Measurements from ENCODE around the gene SLC25A1. TPM values are rescaled to one million over a fixed set of nuclear protein-coding genes. Genes with fewer than 3 reads are reported as not detected.

The SLC25A1 gene
- total and polyA plus RNA-seq, 2 donors, result 24.6 to 65.0 TPM

DNA sequence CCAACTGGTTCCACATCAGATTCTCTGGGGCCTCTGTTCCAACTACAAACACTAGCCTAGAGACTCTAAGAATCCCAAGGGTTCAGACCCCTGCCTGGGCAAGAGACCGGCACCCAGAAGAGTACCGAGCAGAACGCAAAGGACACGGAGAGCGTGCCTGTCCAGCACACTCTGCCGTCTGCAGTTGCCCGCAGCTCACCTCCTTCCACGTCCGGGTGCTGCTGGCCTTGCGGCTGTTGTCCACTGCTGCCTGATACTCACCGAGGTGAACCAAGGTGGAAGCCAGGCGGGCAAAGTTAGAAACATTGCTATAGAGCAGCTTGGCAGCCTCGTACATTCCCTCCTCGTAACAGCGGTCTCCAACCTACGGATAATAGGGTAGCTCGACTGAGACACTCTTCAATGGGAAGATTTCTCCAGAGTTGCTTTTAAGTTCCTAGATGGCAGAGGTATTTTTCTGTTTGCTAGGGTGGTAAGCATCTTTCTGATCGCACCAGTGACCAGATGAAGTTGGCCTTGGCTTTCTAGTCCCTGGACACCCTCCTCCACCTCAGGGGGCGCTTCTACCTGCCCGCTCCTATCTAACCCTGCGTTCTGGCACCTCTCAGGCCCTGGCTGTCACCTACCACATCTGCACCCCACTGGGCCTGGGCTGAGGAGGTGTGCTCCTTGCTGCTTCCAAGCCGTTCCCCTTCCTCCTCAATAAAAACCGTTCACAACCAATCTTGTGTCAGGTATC is 22.8 kb upstream of the SLC25A1 start:
- Histone ChIP-seq H3K4me3 (ENCODE audit: low read depth, low read length) (no peak overlapping the region), H3K36me3 (ENCODE audit: insufficient read depth) (no peaks in the 10 kb centered on the region), H3K4me1 (ENCODE audit: insufficient read depth) (no peaks in the 10 kb centered on the region), H3K27ac (ENCODE audit: low read depth) (no peak overlapping the region)
- DNase-seq (ENCODE audit: extremely low spot score), result no peak
- 93% methylated on average over 23 of the region's 23 CpGs for WGBS

DNA sequence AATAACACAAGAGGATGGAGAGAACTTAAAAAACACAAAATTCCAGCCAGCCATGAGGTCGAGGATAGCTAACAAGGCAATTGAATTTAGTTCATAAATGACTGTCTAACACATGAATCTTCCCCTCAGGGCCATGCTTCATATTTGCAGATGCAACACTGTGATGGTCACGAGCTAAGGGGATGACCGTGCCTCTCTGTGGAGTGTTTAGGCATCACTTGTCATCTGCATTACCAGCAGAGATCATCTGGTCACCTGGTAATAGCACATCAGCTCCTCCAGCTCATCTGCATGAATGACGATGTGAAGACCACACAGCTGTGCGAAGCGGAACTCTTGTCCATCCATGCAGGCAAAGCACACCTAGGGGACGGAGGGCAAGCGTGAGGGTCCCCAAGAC is 20.9 kb upstream of the SLC25A1 start:
- Histone ChIP-seq H3K36me3 (ENCODE audit: insufficient read depth) (no peaks in the 10 kb centered on the region), H3K4me1 (ENCODE audit: insufficient read depth) (no peaks in the 10 kb centered on the region), H3K27ac (ENCODE audit: low read depth) (no peak overlapping the region), H3K4me3 (ENCODE audit: low read depth, low read length) (no peak overlapping the region)
- DNase-seq (ENCODE audit: extremely low spot score), result no peak
- 92% methylated on average over 8 of the region's 8 CpGs for WGBS

DNA sequence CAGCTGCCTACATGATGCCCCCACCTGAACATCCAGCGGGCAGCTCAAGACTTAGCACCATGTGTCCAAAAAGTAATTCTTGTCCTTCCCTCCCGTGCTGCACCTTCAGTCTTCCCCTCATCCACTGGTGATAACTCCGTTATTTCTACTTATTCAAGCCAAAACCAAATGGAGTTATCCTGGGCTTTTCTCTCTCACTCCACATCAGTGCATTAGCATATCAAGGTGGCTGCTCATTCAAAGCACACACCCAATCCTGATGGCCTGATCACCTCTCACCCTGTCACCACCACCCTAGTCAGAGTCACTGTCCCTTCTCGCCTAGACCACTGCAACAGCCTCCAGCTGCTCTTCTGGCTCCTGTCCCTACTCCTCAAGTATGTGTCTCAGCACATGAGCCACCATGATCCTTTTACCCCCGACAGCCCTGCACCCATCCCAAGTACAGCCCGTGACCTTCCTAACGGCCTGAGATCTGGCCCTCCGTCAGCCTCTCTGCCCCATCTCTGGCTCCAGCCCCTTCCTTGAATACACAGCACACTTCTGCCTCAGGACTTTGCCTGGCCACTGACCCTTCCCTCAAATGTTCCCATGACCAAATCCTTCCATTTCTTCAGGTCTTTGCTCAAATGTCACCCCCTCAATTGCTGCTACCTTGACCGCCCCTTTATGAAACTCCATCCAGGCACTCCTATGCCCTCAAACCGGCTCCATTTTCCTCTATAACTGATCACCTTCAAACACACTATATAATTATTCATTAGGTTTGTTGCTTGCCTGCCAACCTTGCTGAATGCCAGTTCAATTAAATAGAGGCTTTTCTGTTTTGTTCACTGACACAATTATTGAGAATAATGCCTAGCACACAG is 19.7 kb upstream of the SLC25A1 start:
- Histone ChIP-seq H3K36me3 (ENCODE audit: insufficient read depth) (no peaks in the 10 kb centered on the region), H3K4me3 (ENCODE audit: low read depth, low read length) (no peak overlapping the region), H3K4me1 (ENCODE audit: insufficient read depth) (no peaks in the 10 kb centered on the region), H3K27ac (ENCODE audit: low read depth) (no peak overlapping the region)
- DNase-seq (ENCODE audit: extremely low spot score), result no peak
- 85% methylated on average over 10 of the region's 10 CpGs for WGBS

DNA sequence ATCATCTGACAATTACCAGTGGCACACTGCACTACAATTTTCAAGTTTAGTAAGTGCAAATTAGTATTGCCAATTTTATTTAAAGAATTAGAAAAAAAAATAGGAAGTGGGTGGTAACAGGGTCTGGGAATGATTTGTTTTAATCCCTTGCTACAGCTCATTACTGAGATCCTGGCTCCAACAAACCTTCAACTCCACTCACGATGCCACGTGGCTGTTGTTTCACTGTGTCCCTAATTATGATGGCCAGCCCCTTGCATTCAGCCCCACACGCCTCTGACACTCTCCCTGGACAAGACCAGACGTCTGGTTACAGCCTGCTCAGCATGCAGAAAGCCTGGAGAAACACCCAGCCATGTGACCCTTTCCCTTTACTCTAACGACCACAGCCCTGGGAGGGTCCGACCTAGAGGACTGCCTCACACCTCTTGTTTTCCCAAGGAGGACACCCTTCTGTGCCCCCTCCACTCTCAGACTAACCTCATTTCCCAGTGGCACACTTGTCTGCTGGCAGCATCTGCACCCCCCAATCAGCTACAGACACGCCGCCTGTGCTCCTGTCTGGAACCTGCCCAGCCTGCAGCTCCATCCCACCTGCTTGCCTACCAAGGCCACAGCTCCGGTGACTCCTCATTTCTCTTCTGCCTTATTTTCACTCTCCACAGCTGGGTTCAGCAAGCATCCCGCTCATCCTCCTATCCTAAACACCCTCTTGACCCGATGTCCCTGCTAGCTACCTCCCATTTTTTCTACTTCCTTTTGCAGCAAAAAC is 18.5 kb upstream of the SLC25A1 start:
- H3K4me1 ChIP-seq (ENCODE audit: insufficient read depth), result no peaks in the 10 kb centered on the region
- no peak overlapping the region for H3K4me3 ChIP-seq (ENCODE audit: low read depth, low read length)
- no peak for DNase-seq (ENCODE audit: extremely low spot score)
- H3K27ac ChIP-seq (ENCODE audit: low read depth), result no peak overlapping the region
- no peaks in the 10 kb centered on the region for H3K36me3 ChIP-seq (ENCODE audit: insufficient read depth)
- WGBS, result 69% methylated on average over 11 of the region's 11 CpGs

DNA sequence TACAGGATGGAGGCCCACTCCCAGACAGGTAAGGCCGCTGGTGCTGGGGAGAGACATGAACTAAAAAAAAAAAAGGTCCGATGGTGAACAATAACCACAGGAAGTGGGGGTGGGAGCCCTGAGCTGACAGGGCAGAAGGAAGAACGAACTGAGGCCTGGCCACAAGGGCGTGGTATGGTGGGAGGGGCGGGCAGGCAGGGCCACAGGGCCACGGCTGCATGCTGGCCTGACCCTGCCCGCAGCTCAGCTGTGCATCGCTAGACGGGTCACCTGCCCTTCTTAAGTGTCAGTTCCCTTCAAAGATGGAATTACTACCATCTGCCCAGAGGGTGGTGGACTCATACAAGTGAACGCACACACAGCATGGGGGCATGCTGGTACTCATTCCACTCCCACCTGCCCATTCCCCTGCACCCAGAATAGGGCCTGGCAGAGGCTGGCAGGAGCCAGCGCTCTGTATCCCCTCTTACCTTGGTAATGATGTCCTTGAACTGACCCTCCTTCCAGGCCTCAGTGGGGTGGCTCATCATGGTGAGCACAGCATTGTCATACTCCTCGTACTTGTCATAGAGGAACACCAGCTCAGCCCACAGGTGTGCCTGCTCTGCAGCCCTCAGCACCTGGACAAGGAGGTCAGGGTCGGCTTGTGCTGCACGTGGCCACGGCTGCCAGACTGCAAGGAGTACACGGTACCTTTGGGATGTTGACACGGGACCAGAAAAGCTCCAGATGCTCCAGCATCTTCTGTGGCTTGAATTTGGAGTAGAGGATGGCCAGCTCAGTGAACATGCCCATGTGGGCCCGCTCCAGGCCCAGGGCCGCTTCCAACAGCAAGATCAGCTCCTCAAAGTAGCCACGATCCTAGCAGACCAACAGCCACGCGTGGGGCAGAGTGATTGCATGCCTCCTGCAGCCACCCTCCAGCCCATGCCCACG is 17.5 kb upstream of the SLC25A1 start:
- H3K36me3 ChIP-seq (ENCODE audit: insufficient read depth), result no peaks in the 10 kb centered on the region
- DNase-seq (ENCODE audit: extremely low spot score), result no peak

DNA sequence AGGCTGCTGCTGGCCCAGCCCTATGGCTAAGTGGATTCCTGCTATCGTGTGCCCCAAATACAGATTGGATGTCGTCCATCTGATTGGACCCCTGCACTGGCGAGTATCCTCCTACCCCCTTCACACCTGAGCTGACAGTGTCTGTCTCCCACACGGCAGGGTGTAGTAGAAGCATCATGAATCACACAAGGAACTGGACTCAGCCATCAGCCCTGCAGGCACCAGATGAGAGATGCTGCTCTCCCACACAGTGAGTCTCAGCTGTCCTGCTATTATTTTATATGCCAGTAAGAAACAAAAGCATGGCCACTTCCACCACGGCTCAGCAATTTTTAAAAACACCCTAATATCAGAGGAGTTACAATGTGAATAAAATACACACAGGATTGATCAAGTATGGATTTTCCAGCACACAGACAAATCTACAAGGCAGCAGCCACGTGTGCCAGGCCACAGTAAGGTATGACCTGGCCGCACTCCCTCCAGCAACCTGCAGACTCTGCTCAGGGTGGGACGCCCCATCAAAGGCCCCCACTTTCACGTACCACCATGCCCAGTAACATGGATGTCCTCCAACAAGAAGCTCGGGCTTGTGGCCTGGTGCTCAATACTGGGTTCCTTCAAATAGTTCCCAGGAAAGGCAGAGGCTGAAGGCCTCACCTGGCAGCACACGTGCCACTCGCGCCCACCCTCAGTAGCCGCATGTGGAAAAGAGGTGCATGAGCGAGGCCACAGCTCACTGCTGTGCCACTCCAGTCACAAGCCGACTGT is 16.4 kb upstream of the SLC25A1 start:
- WGBS, result 92% methylated on average over 16 of the region's 16 CpGs
- no peaks in the 10 kb centered on the region for H3K4me1 ChIP-seq (ENCODE audit: insufficient read depth)
- no peak overlapping the region for H3K4me3 ChIP-seq (ENCODE audit: low read depth, low read length)
- H3K36me3 ChIP-seq (ENCODE audit: insufficient read depth), result no peaks in the 10 kb centered on the region
- H3K27ac ChIP-seq (ENCODE audit: low read depth), result no peak overlapping the region
- no peak for DNase-seq (ENCODE audit: extremely low spot score)

More for the DNA sequence above, 17.5 kb upstream of the SLC25A1 start:
- WGBS, result 88% methylated on average over 23 of the region's 23 CpGs
- Histone ChIP-seq H3K4me3 (ENCODE audit: low read depth, low read length) (no peak overlapping the region), H3K27ac (ENCODE audit: low read depth) (no peak overlapping the region), H3K4me1 (ENCODE audit: insufficient read depth) (no peaks in the 10 kb centered on the region)

DNA sequence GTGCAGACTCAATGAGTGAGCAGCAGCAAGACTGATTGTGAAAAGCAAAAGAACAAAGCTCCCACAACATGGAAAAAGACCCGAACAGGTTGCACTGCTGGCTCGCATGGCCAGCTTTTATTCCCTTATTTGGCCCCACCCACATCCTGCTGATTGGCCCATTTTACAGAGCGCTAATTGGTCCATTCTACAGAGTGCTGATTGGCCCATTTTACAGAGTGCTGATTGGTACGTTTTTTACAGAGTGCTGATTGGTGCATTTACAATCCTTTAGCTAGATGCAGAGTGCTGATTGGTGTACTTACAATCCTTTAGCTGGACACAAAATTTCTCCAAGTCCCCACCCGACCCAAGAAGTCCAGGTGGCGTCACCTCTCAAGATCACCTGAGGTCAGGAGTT is 15.3 kb upstream of the SLC25A1 start:
- H3K4me3 ChIP-seq (ENCODE audit: low read depth, low read length), result no peak overlapping the region
- no peaks in the 10 kb centered on the region for H3K36me3 ChIP-seq (ENCODE audit: insufficient read depth)
- no peaks in the 10 kb centered on the region for H3K4me1 ChIP-seq (ENCODE audit: insufficient read depth)
- 96% methylated on average over 6 of the region's 6 CpGs for WGBS
- DNase-seq (ENCODE audit: extremely low spot score), result no peak
- H3K27ac ChIP-seq (ENCODE audit: low read depth), result no peak overlapping the region

DNA sequence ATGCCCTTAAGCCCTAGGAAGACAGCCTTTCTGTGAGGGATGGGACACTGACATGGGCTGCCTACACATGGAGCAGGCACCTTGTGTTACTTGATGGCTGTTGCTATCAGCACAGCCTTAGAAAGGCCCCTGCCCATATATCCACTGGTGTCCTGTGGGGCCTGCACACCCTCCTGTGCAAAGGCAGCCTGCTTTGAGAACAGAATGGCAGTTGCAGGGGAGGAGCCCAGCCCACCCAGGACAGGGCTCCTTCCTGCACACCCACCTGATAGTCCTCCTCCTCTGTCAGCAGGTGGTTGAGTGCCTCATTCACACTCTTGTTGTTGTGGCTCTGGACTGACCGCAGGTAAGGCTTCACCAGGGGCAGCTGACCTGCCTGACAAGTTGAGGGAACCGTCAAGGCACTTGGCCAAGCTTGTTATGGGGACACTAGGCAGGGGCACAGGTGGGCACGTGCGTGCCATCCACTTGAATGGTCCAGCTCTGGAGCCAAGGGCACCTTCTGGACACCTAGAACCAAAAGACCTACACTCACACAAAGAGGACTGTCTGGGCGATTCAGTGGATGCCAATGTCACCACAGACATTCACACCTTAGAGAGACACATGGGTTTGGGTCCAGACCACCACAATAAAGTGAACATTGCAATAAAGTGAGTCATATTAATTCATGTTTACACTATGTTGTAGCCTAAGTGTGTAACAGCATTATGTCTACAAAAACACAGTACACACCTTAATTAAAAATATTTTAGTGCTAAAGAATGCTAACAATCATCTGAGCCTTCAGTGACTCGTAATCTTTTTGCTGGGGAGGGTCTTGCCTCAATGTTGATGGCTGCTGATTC is 9.4 kb upstream of the SLC25A1 start:
- DNase-seq (ENCODE audit: extremely low spot score), result no peak
- Histone ChIP-seq H3K4me1 (ENCODE audit: insufficient read depth) (no peaks in the 10 kb centered on the region), H3K27ac (ENCODE audit: low read depth) (no peak overlapping the region), H3K4me3 (ENCODE audit: low read depth, low read length) (no peak overlapping the region), H3K36me3 (ENCODE audit: insufficient read depth) (no peaks in the 10 kb centered on the region)
- 88% methylated on average over 6 of the region's 6 CpGs for WGBS

DNA sequence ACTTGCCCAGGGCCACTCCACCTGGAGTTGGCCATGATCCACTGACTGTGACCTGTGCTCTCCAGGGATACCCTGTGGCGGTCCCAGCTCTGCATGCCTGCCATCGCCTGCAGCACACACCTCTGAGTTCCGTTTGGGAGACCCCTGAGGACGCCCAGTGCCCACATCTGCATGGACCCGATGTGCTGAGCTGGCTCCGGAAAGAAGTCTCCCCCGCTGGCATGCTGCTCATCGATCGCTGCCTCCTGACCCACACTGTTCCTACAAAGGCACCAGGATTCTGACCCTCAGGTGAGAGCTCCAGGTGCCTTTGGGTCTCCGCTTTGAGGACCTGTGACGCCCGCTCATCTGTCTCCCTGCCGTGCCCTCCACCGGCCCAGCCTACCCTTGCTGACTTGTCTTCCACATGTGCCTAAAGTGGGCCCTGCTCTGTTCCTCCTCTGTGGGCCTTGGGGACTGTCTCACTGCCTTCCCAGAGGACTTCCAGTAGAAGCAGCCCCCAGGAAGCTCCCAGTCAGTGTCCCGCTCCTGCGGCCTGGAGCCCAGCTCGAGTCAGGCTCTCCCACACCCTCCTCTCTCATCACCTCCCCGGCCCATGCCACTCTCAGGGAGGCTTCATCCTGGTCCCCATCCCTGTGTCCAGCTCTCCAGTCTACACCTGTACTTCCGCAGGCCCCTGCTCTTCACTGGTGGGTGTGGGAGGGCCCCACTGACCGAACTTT is 5.9 kb upstream of the SLC25A1 start:
- DNase-seq (ENCODE audit: extremely low spot score), result no peak
- 91% methylated on average over 20 of the region's 20 CpGs for WGBS
- no peak overlapping the region for H3K4me3 ChIP-seq (ENCODE audit: low read depth, low read length)
- no peaks in the 10 kb centered on the region for H3K4me1 ChIP-seq (ENCODE audit: insufficient read depth)
- no peak overlapping the region for H3K27ac ChIP-seq (ENCODE audit: low read depth)
- no peaks in the 10 kb centered on the region for H3K36me3 ChIP-seq (ENCODE audit: insufficient read depth)

DNA sequence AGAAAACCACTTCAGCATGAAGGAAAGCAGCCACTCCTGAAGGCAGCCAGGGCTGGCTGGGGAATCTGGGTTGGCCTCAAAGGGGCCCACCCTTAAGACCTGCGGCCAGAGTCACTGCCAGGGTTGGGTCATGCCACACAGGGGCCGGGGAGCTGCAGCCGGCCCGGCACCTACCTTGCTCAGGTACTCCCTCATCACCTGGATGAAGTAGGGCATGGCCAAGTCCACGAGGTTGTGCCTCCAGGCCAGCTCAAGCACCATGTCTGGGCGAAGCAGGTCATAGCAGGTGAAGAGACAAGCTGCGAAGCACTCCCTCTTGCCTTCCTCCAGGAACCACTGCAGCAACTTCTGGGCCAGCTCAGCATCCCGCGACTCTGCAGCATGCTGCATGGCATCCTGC is 4.7 kb upstream of the SLC25A1 start:
- Histone ChIP-seq H3K4me3 (ENCODE audit: low read depth, low read length) (no peak overlapping the region), H3K27ac (ENCODE audit: low read depth) (no peak overlapping the region), H3K4me1 (ENCODE audit: insufficient read depth) (no peaks in the 10 kb centered on the region), H3K36me3 (ENCODE audit: insufficient read depth) (no peaks in the 10 kb centered on the region)
- DNase-seq (ENCODE audit: extremely low spot score), result no peak
- 92% methylated on average over 9 of the region's 9 CpGs for WGBS

DNA sequence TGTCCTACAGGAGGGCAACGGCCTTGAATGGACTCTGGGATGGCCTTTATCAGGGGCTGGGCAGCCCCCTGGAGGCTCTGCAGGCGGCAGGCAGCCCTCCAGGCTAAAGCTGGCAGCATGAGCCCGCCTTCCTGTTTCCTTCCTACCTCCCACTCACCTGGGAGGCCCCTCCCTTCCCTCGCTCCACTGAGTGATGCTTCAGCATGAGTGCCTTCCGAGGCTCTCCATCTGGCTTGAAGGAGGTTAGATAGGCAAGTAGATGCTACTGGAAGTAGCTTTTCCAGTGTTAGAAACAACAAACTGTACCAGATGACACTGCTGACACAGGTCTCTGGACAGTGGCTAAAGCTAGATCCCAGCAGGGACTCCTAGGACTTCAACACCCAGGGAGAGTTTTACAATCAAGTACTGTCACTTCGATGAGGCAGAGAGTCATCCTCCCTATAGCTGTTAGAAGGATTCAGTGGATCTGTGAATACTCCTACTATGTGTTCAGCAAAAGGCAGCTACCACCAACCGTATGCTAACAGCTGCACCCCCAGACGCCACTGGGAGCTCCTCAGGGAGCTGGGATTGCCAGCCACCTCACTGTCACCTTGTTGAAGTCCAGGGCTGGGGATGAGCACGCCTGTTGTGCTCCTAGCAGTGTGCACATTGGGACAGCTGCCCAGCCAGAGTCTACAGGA is 4.1 kb upstream of the SLC25A1 start:
- no peaks in the 10 kb centered on the region for H3K4me1 ChIP-seq (ENCODE audit: insufficient read depth)
- H3K27ac ChIP-seq (ENCODE audit: low read depth), result no peak overlapping the region
- DNase-seq (ENCODE audit: extremely low spot score), result no peak
- H3K36me3 ChIP-seq (ENCODE audit: insufficient read depth), result no peaks in the 10 kb centered on the region
- WGBS, result 70% methylated on average over 9 of the region's 9 CpGs
- no peak overlapping the region for H3K4me3 ChIP-seq (ENCODE audit: low read depth, low read length)

All from urinary bladder (tissue), 4 donors.